ENCODE results near the gene ATP1A4.

Gene ATP1A4

DNA sequence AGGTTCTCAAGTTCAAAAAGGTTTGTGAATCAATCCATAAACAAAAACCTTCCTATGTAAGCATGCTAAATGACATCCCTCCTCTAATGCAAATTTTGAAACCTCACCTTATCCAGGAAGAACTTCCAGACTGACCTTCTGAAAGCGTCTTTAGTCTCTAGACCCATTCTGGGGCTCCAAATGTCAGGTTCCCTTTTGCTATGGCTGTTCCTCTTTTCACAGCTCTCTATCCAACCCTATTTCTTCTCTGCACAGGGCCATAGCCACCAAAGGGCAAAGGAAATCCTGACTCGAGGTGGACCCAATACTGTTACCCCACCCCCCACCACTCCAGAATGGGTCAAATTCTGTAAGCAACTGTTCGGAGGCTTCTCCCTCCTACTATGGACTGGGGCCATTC is 3.4 kb downstream of the ATP1A4 start:
- ChIA-PET CTCF (interaction anchor here (1.3 kb wide), 1 partner anchor 54 kb away, joined by 5 read pairs; no protein-coding TSS in a partner anchor), POLR2A (no interaction called here)
- H3K9me3 ChIP-seq (ENCODE audit: control insufficient read depth, insufficient read depth, low read depth, low read length), result no peaks in the 10 kb centered on the region
- TF ChIP-seq REPIN1 (tag by site-specific recombination; IDR thresholded peaks at IDR 0.05; ENCODE audit: low read depth) (no peak), ZNF514 (tag by site-specific recombination; IDR thresholded peaks at IDR 0.05) (no peak), BCL11A (tag by site-specific recombination; IDR thresholded peaks at IDR 0.05; ENCODE audit: low read depth) (no peak), SP2 (tag by site-specific recombination; IDR thresholded peaks at IDR 0.05) (no peak), ZNF202 (tag by site-specific recombination; IDR thresholded peaks at IDR 0.05; ENCODE audit: borderline replicate concordance) (no peak), ZNF335 (tag by site-specific recombination; conservative IDR thresholded peaks at IDR 0.05) (no peak), ZBTB1 (tag by site-specific recombination; IDR thresholded peaks at IDR 0.05) (no peak), ZNF354C (tag by site-specific recombination; IDR thresholded peaks at IDR 0.05; ENCODE audit: borderline replicate concordance, low read depth) (no peak)
- TF ChIP-seq, protein P1, sequence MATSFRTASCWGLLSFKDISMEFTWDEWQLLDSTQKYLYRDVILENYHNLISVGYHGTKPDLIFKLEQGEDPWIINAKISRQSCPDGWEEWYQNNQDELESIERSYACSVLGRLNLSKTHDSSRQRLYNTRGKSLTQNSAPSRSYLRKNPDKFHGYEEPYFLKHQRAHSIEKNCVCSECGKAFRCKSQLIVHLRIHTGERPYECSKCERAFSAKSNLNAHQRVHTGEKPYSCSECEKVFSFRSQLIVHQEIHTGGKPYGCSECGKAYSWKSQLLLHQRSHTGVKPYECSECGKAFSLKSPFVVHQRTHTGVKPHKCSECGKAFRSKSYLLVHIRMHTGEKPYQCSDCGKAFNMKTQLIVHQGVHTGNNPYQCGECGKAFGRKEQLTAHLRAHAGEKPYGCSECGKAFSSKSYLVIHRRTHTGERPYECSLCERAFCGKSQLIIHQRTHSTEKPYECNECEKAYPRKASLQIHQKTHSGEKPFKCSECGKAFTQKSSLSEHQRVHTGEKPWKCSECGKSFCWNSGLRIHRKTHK (tag by site-specific recombination; IDR thresholded peaks at IDR 0.05), result no peak
- TF ChIP-seq, protein P2, sequence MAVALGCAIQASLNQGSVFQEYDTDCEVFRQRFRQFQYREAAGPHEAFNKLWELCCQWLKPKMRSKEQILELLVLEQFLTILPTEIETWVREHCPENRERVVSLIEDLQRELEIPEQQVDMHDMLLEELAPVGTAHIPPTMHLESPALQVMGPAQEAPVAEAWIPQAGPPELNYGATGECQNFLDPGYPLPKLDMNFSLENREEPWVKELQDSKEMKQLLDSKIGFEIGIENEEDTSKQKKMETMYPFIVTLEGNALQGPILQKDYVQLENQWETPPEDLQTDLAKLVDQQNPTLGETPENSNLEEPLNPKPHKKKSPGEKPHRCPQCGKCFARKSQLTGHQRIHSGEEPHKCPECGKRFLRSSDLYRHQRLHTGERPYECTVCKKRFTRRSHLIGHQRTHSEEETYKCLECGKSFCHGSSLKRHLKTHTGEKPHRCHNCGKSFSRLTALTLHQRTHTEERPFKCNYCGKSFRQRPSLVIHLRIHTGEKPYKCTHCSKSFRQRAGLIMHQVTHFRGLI (tag by site-specific recombination; IDR thresholded peaks at IDR 0.05), result no peak
- TF ChIP-seq, protein P3, sequence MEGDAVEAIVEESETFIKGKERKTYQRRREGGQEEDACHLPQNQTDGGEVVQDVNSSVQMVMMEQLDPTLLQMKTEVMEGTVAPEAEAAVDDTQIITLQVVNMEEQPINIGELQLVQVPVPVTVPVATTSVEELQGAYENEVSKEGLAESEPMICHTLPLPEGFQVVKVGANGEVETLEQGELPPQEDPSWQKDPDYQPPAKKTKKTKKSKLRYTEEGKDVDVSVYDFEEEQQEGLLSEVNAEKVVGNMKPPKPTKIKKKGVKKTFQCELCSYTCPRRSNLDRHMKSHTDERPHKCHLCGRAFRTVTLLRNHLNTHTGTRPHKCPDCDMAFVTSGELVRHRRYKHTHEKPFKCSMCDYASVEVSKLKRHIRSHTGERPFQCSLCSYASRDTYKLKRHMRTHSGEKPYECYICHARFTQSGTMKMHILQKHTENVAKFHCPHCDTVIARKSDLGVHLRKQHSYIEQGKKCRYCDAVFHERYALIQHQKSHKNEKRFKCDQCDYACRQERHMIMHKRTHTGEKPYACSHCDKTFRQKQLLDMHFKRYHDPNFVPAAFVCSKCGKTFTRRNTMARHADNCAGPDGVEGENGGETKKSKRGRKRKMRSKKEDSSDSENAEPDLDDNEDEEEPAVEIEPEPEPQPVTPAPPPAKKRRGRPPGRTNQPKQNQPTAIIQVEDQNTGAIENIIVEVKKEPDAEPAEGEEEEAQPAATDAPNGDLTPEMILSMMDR (tag by site-specific recombination; IDR thresholded peaks at IDR 0.05), result no peak
- TF ChIP-seq, protein P4, sequence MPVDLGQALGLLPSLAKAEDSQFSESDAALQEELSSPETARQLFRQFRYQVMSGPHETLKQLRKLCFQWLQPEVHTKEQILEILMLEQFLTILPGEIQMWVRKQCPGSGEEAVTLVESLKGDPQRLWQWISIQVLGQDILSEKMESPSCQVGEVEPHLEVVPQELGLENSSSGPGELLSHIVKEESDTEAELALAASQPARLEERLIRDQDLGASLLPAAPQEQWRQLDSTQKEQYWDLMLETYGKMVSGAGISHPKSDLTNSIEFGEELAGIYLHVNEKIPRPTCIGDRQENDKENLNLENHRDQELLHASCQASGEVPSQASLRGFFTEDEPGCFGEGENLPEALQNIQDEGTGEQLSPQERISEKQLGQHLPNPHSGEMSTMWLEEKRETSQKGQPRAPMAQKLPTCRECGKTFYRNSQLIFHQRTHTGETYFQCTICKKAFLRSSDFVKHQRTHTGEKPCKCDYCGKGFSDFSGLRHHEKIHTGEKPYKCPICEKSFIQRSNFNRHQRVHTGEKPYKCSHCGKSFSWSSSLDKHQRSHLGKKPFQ (tag by site-specific recombination; IDR thresholded peaks at IDR 0.05), result no peak
- no peaks in the 10 kb centered on the region for H3K4me1 ChIP-seq (ENCODE audit: control insufficient read depth, insufficient read depth, low read length)
- H3K27ac ChIP-seq (ENCODE audit: extremely low read depth, low read depth, low read length), result no peak overlapping the region
- H3K4me3 ChIP-seq (ENCODE audit: low read depth, low read length), result no peak overlapping the region
- H3K36me3 ChIP-seq (ENCODE audit: control insufficient read depth in 2 of 2, insufficient read depth in 1 of 2, low read length in 2 of 2), result no peaks in the 10 kb centered on the region

DNA sequence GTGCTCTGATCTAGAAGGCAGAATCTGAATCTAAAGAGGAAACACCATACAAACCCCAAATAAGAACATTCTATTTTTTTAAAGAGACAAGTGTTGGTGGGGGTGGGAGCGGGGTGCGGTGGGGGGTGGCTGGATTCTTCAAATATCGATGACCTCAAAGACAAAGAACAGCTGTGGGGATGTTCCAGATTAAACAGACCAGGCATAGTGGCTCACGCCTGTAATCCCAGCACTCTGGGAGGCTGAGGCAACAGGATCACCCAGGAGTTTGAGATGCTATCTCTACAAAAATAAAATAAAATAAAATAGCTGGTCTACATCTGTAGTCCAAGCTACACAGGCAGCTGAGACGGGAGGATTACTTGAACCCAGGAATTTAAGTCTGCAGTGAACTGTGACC is 5.0 kb downstream of the ATP1A4 start:
- ChIA-PET CTCF (interaction anchor here (0.8 to 1.4 kb wide), 6 partner anchors 55 to 96 kb away, joined by 3 to 5 read pairs (median 3); no protein-coding TSS in a partner anchor), POLR2A (no interaction called here)
- H3K36me3 ChIP-seq (ENCODE audit: control insufficient read depth in 2 of 2, insufficient read depth in 1 of 2, low read length in 2 of 2), result no peaks in the 10 kb centered on the region
- no peaks in the 10 kb centered on the region for H3K9me3 ChIP-seq (ENCODE audit: control insufficient read depth, insufficient read depth, low read depth, low read length)
- no peak overlapping the region for H3K4me3 ChIP-seq (ENCODE audit: low read depth, low read length)
- no peak overlapping the region for H3K27ac ChIP-seq (ENCODE audit: extremely low read depth, low read depth, low read length)
- no peaks in the 10 kb centered on the region for H3K4me1 ChIP-seq (ENCODE audit: control insufficient read depth, insufficient read depth, low read length)
- TF ChIP-seq, protein P5, sequence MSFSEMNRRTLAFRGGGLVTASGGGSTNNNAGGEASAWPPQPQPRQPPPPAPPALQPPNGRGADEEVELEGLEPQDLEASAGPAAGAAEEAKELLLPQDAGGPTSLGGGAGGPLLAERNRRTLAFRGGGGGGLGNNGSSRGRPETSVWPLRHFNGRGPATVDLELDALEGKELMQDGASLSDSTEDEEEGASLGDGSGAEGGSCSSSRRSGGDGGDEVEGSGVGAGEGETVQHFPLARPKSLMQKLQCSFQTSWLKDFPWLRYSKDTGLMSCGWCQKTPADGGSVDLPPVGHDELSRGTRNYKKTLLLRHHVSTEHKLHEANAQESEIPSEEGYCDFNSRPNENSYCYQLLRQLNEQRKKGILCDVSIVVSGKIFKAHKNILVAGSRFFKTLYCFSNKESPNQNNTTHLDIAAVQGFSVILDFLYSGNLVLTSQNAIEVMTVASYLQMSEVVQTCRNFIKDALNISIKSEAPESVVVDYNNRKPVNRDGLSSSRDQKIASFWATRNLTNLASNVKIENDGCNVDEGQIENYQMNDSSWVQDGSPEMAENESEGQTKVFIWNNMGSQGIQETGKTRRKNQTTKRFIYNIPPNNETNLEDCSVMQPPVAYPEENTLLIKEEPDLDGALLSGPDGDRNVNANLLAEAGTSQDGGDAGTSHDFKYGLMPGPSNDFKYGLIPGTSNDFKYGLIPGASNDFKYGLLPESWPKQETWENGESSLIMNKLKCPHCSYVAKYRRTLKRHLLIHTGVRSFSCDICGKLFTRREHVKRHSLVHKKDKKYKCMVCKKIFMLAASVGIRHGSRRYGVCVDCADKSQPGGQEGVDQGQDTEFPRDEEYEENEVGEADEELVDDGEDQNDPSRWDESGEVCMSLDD (tag by site-specific recombination; IDR thresholded peaks at IDR 0.05), result no peak
- TF ChIP-seq ZNF423 (tag by site-specific recombination; IDR thresholded peaks at IDR 0.05), result no peak
- TF ChIP-seq GLIS2 (tag by site-specific recombination; IDR thresholded peaks at IDR 0.05), result no peak
- TF ChIP-seq, protein P6, sequence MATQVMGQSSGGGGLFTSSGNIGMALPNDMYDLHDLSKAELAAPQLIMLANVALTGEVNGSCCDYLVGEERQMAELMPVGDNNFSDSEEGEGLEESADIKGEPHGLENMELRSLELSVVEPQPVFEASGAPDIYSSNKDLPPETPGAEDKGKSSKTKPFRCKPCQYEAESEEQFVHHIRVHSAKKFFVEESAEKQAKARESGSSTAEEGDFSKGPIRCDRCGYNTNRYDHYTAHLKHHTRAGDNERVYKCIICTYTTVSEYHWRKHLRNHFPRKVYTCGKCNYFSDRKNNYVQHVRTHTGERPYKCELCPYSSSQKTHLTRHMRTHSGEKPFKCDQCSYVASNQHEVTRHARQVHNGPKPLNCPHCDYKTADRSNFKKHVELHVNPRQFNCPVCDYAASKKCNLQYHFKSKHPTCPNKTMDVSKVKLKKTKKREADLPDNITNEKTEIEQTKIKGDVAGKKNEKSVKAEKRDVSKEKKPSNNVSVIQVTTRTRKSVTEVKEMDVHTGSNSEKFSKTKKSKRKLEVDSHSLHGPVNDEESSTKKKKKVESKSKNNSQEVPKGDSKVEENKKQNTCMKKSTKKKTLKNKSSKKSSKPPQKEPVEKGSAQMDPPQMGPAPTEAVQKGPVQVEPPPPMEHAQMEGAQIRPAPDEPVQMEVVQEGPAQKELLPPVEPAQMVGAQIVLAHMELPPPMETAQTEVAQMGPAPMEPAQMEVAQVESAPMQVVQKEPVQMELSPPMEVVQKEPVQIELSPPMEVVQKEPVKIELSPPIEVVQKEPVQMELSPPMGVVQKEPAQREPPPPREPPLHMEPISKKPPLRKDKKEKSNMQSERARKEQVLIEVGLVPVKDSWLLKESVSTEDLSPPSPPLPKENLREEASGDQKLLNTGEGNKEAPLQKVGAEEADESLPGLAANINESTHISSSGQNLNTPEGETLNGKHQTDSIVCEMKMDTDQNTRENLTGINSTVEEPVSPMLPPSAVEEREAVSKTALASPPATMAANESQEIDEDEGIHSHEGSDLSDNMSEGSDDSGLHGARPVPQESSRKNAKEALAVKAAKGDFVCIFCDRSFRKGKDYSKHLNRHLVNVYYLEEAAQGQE (tag by site-specific recombination; IDR thresholded peaks at IDR 0.05), result no peak
- TF ChIP-seq, protein P7, sequence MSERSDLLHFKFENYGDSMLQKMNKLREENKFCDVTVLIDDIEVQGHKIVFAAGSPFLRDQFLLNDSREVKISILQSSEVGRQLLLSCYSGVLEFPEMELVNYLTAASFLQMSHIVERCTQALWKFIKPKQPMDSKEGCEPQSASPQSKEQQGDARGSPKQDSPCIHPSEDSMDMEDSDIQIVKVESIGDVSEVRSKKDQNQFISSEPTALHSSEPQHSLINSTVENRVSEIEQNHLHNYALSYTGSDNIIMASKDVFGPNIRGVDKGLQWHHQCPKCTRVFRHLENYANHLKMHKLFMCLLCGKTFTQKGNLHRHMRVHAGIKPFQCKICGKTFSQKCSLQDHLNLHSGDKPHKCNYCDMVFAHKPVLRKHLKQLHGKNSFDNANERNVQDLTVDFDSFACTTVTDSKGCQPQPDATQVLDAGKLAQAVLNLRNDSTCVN (tag by site-specific recombination; optimal IDR thresholded peaks at IDR 0.05), result no peak
- no peak for TF ChIP-seq ZFP3 (tag by site-specific recombination; IDR thresholded peaks at IDR 0.05; ENCODE audit: low read depth)
- no peak for TF ChIP-seq ZNF24 (tag by site-specific recombination; IDR thresholded peaks at IDR 0.05)
- TF ChIP-seq ZNF121 (tag by site-specific recombination; IDR thresholded peaks at IDR 0.05), result no peak
- no peak for TF ChIP-seq ZNF202 (tag by site-specific recombination; IDR thresholded peaks at IDR 0.05; ENCODE audit: borderline replicate concordance)
- no peak for TF ChIP-seq GLI2 (tag by site-specific recombination; IDR thresholded peaks at IDR 0.05; ENCODE audit: borderline replicate concordance, low read depth)
